OCI-LY1 (cell line): ENCODE data around the gene CTIF.

Experiments used
- EZH2 ChIP-seq: fragments of 200-600 bp; sonication (generic), shearing (Covaris generic); IDR thresholded peaks from 2 replicates; pipeline ENCODE4 v1.8.0; 2017; ENCODE audit warnings: borderline replicate concordance, mixed run types, mild to moderate bottlenecking, antibody characterized with exemption, low read length, moderate library complexity, mixed read lengths
- TF ChIP-seq, protein P1 (sequence below): fragments of 200-600 bp; sonication (generic), shearing (Covaris generic); IDR thresholded peaks from 2 replicates; pipeline ENCODE4 v1.5.1; 2017; ENCODE audit warnings: mild to moderate bottlenecking, antibody characterized with exemption, low read length, moderate library complexity, mixed read lengths

DNA sequence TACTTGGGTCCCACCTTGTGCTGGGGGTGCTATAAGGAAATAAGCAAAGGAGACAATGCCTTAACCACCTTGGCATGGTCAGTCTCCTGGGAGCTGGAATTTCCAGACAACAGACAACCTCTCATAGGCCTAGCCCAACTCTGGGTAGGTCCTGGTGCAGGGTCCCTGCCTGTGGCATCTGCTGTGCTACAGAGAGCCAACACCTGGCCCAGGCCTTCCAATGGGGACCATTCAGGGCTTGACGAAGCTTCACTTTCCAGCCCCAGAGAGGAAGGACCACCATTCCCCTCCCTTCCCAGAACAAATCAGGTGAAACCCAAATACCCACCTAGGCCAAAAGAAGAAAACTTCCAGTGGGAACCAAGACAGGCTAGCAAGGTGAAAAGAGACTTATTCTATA is 329.1 kb downstream of the CTIF start:
- TF ChIP-seq, protein P1, sequence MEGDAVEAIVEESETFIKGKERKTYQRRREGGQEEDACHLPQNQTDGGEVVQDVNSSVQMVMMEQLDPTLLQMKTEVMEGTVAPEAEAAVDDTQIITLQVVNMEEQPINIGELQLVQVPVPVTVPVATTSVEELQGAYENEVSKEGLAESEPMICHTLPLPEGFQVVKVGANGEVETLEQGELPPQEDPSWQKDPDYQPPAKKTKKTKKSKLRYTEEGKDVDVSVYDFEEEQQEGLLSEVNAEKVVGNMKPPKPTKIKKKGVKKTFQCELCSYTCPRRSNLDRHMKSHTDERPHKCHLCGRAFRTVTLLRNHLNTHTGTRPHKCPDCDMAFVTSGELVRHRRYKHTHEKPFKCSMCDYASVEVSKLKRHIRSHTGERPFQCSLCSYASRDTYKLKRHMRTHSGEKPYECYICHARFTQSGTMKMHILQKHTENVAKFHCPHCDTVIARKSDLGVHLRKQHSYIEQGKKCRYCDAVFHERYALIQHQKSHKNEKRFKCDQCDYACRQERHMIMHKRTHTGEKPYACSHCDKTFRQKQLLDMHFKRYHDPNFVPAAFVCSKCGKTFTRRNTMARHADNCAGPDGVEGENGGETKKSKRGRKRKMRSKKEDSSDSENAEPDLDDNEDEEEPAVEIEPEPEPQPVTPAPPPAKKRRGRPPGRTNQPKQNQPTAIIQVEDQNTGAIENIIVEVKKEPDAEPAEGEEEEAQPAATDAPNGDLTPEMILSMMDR = no peak
- TF ChIP-seq EZH2 = no peak
